D341Med (cell line): Measurements from ENCODE around the gene SCRN2.

ENCODE experiments used
- DNase-seq: peaks from one replicate; pipeline ENCODE4 v3.0.0; 2012; ENCODE audit warnings: low spot score

Gene SCRN2

GRCh38 chr17:47872019-47872650 is 31.1 kb upstream of the SCRN2 start:
- no peak for DNase-seq

GRCh38 chr17:47871048-47871447 is 30.0 kb upstream of the SCRN2 start:
- DNase-seq: no peak

GRCh38 chr17:47870056-47870455 is 29.0 kb upstream of the SCRN2 start:
- DNase-seq: no peak

- no peak for DNase-seq
Measured at GRCh38 chr17:47869114-47869513, 28.0 kb upstream of the SCRN2 start.

- DNase-seq: no peak
Measured at GRCh38 chr17:47867813-47868533, 26.9 kb upstream of the SCRN2 start.

- DNase-seq: no peak
Measured at GRCh38 chr17:47866941-47867340, 25.9 kb upstream of the SCRN2 start.

GRCh38 chr17:47864791-47865216 is 23.7 kb upstream of the SCRN2 start:
- DNase-seq: no peak

- DNase-seq: no peak
Measured at GRCh38 chr17:47862621-47863440, 21.8 kb upstream of the SCRN2 start.

- DNase-seq: no peak
Measured at GRCh38 chr17:47860386-47860785, 19.3 kb upstream of the SCRN2 start.

- DNase-seq: no peak
Measured at GRCh38 chr17:47857551-47858455, 16.7 kb upstream of the SCRN2 start.

GRCh38 chr17:47856830-47857229 is 15.8 kb upstream of the SCRN2 start:
- no peak for DNase-seq

- no peak for DNase-seq
Measured at GRCh38 chr17:47855737-47856136, 14.7 kb upstream of the SCRN2 start.

- DNase-seq: no peak
Measured at GRCh38 chr17:47853616-47854015, 12.5 kb upstream of the SCRN2 start.

- no peak for DNase-seq
Measured at GRCh38 chr17:47852113-47852949, 11.3 kb upstream of the SCRN2 start.

GRCh38 chr17:47851764-47852112 is 10.7 kb upstream of the SCRN2 start:
- DNase-seq: no peak

GRCh38 chr17:47850692-47851573 is 9.9 kb upstream of the SCRN2 start, which contains the start of gene SP6:
SP6 (minus strand) TSS chr17:47851163; CDS start chr17:47848429, 2,734 bp downstream.
- DNase-seq: peak; percentile 85

GRCh38 chr17:47850373-47850691 is 9.3 kb upstream of the SCRN2 start:
- DNase-seq: no peak

GRCh38 chr17:47848198-47848513 is 7.1 kb upstream of the SCRN2 start:
- peak; percentile 44 for DNase-seq

- peak; percentile 77 for DNase-seq
Measured at GRCh38 chr17:47847341-47848197, 6.5 kb upstream of the SCRN2 start.
